ENCODE measurements around the gene FRZB.
"Not testable (repeated sequence)": the region's sequence is repeated elsewhere in the genome, so short reads cannot be mapped to it uniquely, and the experiment has no call there.

Gene FRZB

GRCh38 chr2:182890773-182891378 is 24.4 kb upstream of the FRZB start:
- DNase-seq (ENCODE audit: low read depth in 3 of 3): no peak

GRCh38 chr2:182890305-182890704 is 23.9 kb upstream of the FRZB start:
- no peak for DNase-seq (ENCODE audit: low read depth in 3 of 3)

- DNase-seq (ENCODE audit: low read depth in 3 of 3): no peak
These were observed 21.4 kb upstream of the FRZB start for GRCh38 chr2:182887753-182888415.

- no peak for DNase-seq (ENCODE audit: low read depth in 3 of 3)
These were observed 20.7 kb upstream of the FRZB start for GRCh38 chr2:182887093-182887492.

- no peak for DNase-seq (ENCODE audit: low read depth in 3 of 3)
These were observed 19.3 kb upstream of the FRZB start for GRCh38 chr2:182885771-182886170.

GRCh38 chr2:182883451-182883850 is 17.0 kb upstream of the FRZB start:
- DNase-seq (ENCODE audit: low read depth in 3 of 3): no peak

- DNase-seq (ENCODE audit: low read depth in 3 of 3): not testable (repeated sequence)
These were observed 13.7 kb upstream of the FRZB start for GRCh38 chr2:182880100-182880499.

- DNase-seq (ENCODE audit: low read depth in 3 of 3): not testable (repeated sequence)
These were observed 10.2 kb upstream of the FRZB start for GRCh38 chr2:182876653-182877052.

GRCh38 chr2:182870227-182870626 is 3.8 kb upstream of the FRZB start:
- DNase-seq (ENCODE audit: low read depth in 3 of 3): no peak

- DNase-seq (ENCODE audit: low read depth in 3 of 3): no peak
These were observed 1.8 kb upstream of the FRZB start for GRCh38 chr2:182868054-182868796.

- DNase-seq (ENCODE audit: low read depth in 3 of 3): no peak
These were observed 1.1 kb upstream of the FRZB start for GRCh38 chr2:182867426-182868053.

GRCh38 chr2:182866095-182866460 is 359 bp downstream of the FRZB start:
- no peak for DNase-seq (ENCODE audit: low read depth in 3 of 3)

GRCh38 chr2:182864949-182865570 is 1.4 kb downstream of the FRZB start:
- no peak for DNase-seq (ENCODE audit: low read depth in 3 of 3)

GRCh38 chr2:182863642-182864041 is 2.8 kb downstream of the FRZB start:
- no peak for DNase-seq (ENCODE audit: low read depth in 3 of 3)

GRCh38 chr2:182862091-182862490 is 4.3 kb downstream of the FRZB start:
- no peak for DNase-seq (ENCODE audit: low read depth in 3 of 3)

GRCh38 chr2:182860858-182861257 is 5.6 kb downstream of the FRZB start:
- DNase-seq (ENCODE audit: low read depth in 3 of 3): no peak

GRCh38 chr2:182858671-182859070 is 7.8 kb downstream of the FRZB start:
- DNase-seq (ENCODE audit: low read depth in 3 of 3): no peak

- DNase-seq (ENCODE audit: low read depth in 3 of 3): no peak
These were observed 11.1 kb downstream of the FRZB start for GRCh38 chr2:182855376-182855775.

GRCh38 chr2:182854375-182855105 is 11.9 kb downstream of the FRZB start:
- DNase-seq (ENCODE audit: low read depth in 3 of 3): no peak

GRCh38 chr2:182852801-182853200 is 13.6 kb downstream of the FRZB start:
- DNase-seq (ENCODE audit: low read depth in 3 of 3): no peak

GRCh38 chr2:182852090-182852489 is 14.3 kb downstream of the FRZB start:
- DNase-seq (ENCODE audit: low read depth in 3 of 3): no peak

Measured in stimulated activated CD4-positive, alpha-beta T cell treated with anti-CD3 and anti-CD28 coated beads, TNF-alpha, amount 100 ng/mL, for 24 hours (primary cell).